Glomerular endothelial cell (primary cell): Measurements from ENCODE around the gene SORL1-AS1.

Experiments used
- DNase-seq: peaks from one replicate; pipeline ENCODE4 v3.0.0-alpha.2; 2011; ENCODE audit warnings: low read depth, low spot score; ENCODE audit errors: extremely low read depth

The SORL1-AS1 gene

DNA sequence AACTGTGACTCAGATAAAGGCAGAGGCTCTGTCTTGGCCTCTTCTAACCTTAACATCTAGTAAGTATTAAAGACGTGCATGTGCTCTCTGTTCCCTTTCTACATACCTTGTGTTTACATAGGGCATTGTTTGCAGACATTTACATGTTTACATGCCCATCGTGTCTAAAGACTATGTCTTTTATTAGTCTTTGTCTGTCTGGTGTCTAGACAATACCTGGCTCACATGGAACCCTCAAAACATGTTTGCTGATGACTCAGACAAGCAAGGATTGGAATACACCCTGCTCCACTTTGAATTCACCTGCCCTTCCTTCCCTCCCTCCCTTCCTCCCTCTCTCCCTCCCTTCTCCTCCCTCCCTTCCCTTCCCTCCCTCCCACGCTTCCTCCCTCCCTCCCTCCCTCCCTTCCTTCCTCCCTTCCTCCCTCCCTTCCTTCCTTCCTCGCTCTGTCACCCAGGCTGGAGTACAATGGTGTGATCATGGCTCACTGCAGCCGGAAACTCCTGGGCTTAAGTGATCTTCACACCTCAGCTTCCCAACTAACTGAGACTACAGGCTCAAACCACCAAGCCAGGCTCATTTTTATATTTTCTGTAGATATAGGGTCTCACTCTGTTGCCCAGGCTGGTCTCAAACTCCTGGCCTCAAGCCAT, 23.7 kb upstream of the SORL1-AS1 start:
- no peak for DNase-seq

DNA sequence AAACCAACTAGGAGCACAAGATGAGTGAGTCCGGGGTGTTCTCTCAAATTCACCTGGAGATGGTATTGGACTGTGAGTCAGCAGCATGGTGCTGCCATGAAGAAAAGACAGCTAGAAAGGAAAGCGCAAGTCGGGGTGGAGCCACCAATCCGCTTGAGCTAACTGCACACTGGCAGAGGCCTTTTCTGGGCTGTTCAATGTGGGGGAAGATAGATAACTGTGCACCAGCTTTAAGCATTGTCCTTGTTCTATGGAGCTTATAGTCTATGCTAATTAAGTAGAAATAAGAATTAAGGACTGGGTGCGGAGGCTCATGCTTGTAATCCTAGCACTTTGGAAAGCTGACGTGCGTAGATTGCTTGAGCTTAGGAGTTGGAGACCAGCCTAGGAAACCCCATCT, 21.9 kb upstream of the SORL1-AS1 start:
- no peak for DNase-seq

DNA sequence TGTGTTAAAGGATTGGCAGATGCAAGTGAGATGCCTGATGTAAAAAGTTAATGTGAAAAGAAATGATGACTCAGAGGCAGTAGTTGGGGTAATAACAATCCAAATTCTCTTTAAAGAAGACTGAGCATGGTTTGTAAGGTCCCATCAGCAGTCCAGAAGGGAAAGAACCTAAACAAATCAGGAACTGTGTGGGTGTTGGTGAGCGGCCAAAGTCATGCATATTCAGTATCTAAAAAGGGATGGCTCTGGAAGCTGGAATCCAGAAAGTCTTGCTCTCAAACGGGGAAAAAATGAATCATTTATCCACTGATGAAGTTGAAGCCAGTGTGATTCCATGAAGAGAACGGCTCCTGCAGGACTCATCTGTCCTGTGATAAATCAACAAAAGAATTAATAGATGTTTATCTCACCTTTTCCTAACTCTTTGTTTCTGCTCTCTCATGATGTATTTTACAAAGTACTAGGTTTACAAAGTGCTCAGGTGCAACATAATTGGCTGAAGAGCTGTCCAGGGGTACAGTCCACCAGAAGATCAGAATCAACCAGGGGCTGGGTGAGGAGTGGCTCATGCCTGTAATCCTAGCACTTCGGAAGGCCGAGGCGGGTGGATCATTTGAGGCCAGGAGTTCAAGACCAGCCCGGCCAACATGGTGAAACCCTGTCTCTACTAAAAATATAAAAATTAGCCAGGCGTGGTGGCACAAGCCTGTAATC, 20.5 kb upstream of the SORL1-AS1 start:
- DNase-seq: no peak

DNA sequence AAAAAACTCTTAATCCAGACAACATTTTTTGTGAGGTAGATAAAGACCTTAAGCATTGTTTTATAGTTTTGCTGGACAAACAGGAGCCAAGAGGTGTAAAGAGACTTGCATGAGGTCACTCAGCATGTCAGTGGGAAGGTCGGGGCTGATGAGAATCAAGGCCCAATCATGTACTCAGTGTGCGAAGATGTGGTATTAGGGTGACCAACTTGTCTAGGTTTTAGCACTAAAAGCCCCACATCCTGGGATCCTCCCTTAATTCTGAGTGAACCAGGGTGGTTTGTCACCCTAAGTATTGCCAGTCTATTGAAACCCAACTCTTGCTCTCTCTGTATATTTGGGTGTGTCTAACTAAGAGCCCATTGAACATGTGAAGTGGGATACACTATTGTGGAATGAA, 19.5 kb upstream of the SORL1-AS1 start:
- DNase-seq: no peak

DNA sequence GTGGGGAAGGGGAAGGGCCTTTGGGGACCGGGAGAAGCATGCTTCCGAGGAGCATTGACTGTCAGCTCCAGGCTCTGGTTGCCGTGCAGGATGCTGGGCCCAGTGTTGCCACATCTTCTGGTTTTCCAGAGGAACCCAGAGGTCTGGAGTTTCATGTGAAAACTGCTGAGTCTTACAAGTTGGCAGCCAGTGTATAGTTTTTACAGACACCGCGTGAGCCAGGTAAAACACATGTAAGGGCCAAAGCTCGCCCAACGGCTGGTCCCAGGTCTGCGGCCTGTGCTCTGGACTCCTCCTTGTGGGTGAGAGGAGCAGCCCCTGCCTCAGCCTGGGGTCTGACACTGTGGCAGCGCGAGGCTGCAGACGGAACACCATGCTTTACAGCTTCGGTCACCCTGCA, 18.4 kb upstream of the SORL1-AS1 start:
- DNase-seq: no peak

DNA sequence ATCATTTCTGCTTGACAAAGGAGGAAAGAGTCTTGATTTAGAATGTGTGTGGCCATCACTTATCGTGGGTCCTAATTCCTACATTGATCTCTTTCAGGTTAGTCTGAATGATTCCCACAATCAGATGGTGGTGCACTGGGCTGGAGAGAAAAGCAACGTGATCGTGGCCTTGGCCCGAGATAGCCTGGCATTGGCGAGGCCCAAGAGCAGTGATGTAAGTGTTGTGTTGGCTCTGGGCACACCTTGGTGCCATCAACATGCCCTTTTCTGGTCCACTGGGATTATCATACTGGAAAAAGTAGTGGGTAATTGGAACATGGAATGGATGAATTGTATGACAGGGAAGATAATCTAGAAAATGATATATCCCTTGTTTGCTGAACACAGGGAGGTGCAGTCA, 17.1 kb upstream of the SORL1-AS1 start:
- DNase-seq: no peak

DNA sequence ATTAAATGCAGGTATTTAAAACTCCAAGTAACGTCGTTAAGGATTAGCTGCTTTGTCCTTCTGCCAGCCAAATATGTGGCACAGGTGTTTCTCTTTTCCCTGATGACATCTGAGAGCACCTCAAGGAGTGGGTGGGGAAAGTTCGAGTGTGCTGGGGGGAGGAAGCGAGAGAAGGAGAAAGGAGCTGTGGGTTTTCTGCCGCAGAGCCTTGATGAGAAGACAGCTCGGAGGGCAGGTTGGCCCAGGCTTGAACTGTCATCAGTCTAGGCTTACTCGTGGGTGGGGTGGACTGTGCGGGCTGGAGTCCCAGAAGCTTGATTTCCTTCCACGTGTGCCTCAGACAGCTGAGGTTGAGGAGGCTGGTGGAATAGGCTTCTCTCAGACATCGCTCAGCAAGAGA, 15.2 kb upstream of the SORL1-AS1 start:
- no peak for DNase-seq

DNA sequence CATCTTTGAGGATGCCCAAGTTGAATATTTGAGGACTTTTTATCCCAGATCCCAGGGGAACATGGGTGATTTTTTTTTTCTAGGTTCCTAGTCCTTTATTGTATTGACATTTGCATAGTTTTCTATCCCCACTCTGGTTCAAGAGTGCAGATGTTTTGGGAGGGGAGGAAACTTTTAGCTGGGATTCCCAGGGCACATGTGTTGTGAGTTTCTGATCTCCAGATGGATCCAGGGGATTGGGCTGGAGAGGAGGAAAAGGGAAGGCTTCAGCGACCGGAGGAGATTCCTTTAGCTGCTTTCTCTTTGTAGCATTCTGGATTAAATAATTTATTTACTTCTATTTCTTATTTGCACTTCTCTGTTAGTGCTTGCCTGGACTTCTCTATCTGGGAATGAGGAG, 14.7 kb upstream of the SORL1-AS1 start:
- DNase-seq: no peak

DNA sequence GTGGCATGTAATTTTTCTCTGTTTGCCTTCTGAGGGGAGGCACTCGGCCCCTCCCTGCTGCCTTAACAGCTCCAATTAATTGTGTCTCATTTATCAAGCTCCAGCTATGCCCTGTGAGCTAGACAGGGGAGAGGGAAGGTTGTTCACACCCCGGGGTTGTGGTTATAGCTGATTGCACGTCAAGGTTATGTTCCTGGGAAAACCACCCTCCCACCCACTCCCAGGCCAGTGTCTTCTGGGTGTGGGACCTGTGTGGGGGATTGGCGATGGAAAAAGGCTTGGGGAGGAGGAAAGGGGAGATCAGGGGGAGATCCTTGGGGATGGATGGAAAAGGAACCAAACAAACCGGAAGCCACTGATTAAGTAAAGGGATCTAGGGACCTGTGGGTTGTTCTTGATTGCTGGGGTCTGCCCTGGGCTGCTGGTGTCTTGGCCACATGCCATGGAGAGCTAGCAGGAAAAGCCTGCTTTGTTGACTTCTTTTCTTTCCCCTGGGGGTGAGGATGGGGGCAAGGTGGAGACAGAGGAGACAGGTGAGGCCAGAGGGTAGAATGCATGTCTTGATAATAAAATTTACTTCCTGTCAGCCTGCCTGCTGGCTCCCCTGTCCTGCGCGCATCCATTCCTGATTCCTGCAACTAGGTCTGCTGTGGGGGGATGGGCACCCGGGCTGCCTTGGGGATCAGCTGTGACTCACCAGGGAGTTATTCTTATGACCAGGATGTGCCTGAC, 13.5 kb upstream of the SORL1-AS1 start:
- peak; percentile 67 for DNase-seq

DNA sequence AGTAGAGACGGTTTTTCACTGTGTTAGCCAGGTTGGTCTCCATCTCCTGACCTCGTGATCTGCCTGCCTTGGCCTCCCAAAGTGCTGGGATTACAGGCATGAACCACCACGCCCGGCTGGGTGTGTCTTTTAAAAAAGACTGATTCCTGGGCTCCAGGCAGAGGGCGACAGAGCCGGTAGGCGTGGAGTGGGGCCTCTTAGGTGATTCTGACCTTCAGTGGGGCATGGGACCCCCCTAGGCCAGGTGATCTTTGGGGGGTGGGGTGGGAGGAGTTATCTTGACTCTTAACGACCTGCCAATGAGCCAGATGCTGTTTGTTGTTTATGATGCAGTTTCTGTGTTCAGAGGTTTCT, 12.9 kb upstream of the SORL1-AS1 start:
- DNase-seq: no peak

DNA sequence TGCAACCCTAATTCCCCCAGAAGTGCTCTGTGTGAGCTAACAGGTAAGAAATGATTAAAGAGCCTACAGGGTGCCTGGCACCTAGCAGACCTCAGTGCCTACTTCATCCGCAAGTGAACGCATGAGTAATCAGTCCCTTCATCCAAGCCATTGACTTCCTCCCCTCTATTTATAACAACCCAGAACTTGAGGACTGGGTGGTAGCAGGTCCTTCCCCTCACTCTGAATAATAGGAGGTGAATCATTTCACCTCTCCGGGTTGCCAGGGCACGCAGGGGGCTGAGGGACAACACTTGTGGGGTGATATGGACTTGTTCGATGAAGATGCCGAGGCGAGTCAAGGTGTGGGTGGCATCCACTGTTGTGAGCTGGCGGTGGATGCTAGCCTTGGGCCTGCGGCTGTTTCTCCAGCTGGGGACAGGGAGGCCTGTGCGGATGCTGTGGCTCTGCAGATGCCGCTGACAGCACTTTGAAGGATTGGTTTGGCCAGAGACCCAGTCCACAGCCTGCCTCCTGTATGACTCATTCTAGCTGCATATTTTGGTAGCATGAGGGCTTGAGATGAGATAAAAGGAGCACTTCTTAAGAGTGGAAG, 11.7 kb upstream of the SORL1-AS1 start:
- DNase-seq: peak; percentile 39

DNA sequence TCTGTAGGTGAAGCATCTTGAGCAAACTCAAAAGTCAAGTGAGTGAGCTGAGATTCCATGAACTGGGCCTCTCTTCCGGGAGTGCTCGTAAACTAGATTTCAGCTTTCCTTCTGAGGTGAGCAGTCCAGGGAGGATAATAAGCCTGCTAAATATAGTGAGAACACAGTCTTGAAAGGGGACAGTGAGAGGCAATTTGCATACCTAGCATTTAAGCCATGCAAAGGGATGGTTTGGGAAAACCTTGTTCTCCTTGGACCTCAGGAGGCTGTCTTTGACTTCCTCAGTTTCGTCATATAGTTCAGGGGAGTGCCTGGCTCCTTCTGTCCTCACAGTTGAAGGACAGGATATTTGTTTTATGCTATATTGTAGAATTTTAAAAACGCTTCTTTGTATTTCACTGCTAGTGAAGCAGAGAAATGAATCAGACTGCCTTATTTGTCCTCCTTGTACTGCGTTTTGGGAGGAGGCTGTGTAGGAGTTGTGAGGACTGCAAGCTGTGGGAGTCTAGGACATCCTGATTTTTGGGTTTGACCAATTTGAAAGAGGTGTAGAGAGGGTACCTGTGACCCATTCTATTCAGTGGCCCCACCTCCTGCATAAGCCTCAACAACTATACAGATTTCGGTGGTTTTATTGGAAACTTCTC, 11.0 kb upstream of the SORL1-AS1 start:
- no peak for DNase-seq

DNA sequence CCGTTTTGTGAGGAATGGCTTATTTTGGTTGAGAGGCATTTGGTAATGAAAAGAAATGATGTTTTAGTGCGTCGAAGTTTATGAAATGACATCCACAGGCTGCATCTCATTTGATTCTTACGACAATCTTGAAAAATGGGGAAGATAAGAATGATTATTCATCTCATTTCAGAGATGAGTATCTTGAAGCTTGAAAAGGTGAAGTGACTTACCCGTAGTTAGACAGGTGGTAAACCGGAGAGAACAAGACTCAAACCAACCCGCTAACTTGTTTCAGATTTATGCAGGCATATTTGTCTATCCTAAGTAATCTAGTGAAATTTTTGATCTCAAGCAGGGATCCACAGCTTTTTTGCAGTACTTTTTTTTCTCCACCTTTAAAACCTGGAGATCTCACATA, 9.1 kb upstream of the SORL1-AS1 start:
- no peak for DNase-seq

DNA sequence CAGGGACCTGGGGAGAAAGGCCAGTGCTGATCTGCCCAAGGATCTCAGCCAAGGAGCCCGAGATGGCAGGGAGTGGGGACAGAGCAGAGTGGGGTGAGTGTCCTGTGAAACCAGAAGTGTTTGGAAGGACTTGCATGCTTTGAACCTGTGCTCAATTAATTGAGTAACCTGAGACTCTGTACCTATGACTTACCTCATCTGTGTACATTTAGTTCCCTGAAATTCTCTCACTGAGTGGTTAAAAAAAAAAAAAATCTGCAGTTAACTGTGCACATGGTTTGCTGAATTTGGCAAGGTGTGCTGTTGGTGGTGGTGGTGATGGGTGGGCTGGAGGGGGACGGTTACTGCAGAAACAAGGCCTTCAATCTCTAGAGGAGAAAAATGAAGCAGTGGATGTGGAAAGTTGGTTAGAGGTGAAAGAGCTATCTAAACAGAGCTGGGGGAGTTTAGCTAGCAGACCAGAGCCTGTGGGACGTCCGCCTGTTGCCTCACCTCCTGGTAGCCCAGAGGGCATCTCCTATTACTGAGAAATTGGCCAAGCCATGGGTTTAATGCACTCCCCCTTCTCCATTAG, 8.3 kb upstream of the SORL1-AS1 start:
- DNase-seq: no peak

DNA sequence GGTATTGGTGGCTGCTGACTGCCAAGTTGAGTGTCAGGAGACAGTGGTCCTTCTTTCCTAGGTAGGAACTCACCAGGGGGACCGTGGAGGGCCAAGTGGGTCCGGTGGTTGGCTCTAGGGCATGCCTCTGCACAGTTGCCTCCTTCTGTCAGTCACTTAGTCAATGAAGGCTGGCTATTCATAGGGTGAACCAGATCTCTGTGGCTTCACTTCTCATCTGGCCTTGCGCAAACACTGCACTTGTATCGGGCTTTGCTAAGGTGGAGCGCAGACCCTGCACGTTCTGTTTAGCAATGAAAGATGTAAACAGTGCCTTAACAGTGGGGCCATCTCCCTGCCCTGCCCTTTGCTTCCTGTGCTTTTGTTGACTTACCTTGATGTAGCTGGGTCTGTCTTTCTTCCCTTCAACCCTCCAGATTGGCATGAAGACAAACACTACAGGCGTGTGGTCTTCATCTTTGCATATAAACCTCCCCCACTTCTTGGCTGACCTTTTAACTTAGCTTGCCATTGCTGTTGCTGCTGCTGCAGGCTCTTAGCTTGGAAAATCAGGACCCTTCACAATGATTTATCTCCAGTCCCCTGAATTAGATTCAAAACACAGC, 6.7 kb upstream of the SORL1-AS1 start:
- no peak for DNase-seq

DNA sequence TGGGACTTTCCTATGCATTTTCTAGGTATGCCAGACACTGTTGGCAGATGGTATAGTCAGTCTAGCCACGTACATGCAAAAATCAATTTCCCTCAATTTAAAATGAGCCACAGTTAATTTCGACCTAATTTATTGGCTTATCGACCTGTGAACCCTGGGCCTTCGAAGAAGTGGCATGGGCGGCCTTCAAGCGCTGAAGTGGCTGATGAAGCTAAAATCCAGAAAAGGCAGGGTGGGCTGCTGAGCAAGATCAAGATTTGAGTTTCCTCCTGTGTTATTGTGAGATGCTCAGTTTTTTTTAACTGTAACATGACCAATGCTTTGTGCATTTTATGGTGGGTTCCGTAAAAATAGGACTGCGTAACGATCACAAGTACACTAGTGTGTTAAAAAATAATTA, 5.8 kb upstream of the SORL1-AS1 start:
- DNase-seq: no peak

DNA sequence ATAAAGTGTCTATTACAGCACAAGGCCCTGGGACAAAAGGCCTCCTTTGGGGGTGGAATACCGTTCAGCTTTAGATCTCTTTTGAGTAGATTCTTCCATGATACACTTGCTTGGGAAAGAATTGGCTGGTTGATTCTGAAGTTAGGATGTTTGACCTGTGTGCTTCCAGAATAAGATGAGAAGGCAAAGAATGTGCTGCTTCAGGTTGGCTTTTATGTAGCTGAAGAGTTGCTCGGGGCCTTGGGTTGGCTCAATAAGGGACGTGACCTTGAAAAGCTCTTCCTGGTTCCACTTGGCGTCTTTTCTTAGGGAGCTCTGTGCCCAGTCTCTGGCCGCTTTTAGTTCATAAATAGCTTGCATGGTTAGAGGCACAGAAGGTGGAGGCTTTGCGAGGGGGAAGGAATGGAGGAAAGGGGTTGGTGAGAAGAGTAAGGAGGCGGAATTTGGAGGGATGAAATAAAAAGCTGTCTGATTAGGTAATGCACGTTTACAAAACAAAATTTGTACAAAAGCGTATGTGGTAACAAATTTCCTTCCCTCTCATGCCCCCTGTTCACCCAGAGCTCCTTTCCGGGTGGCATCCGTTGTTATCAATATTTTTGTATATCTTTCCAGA, 4.2 kb upstream of the SORL1-AS1 start:
- no peak for DNase-seq

DNA sequence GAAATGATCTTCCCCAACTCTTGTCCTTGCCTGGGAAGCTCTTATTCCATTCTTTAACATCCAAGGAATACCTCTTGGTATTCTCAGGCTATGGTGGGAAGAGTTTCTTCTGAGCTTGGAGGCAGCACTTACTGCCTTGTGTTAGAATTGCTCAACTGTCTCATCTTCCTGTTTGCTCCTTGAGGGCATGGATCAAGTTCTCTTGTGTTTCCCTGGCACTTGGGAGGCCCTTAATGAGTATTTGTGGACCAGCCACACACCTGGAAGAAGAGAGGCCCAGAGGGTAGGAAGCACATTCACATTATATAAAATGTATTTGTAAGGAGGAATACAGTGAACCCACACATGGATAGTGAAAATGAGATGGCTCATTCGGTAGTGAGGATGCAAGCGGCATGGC, 3.4 kb upstream of the SORL1-AS1 start:
- DNase-seq: no peak

DNA sequence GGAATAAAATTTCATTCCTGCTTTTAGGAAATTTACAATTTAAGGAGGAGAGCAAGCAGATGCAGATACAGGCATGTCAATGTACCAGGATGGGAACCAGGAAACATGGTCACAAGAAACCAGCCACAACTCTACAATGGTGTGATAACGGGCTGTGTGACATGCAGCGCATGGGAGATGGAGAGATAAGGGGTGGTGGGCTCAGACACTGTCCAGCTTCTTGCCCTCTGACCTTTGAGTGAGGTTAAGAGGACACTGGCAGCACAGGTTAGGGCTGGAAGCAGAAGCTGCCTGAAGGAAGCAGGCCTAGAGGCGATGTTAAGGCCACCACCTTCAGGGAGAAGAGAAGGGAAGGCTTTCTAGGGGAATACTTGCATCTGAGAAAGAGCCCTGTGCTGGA, 2.3 kb upstream of the SORL1-AS1 start:
- DNase-seq: no peak
